Panc1 (cell line): Measurements from ENCODE around the gene ERGIC1. TPM values are rescaled to one million over a fixed set of nuclear protein-coding genes. Genes with fewer than 3 reads are reported as not detected.

Experiments
- ATAC-seq: fragments of 200-7000 bp; cut with Tn5 transposase; 2 replicates; pipeline ENCODE4 v1.9.1; 2020; ENCODE audit warnings: mild to moderate bottlenecking, moderate library complexity
- BruUV-seq: library from RNA; stranded (reverse); fragments of 400-500 nt; replicated peaks from 2 replicates; lab custom pipeline; 2021; lab: Mats Ljungman, UMichigan
- CTCF ChIA-PET: fragments of 300-600 bp; sonication (Branson Sonifier 250); formaldehyde crosslinking; loops from one replicate; lab custom pipeline; 2022; ENCODE audit warnings: antibody characterized with exemption; lab: Charles Lee
- POLR2A ChIA-PET: fragments of 300-600 bp; sonication (Branson Sonifier 250); formaldehyde crosslinking; loops from one replicate; lab custom pipeline; 2022; ENCODE audit warnings: antibody characterized with exemption; lab: Charles Lee
- DNase-seq: peaks from one replicate; pipeline ENCODE4 v3.0.0-alpha.2; 2010; ENCODE audit warnings: low read depth, low spot score
- H3K27ac ChIP-seq: 2 replicates; pipeline ENCODE4 v1.5.1; 2011; ENCODE audit warnings: mild to moderate bottlenecking, low read length, inconsistent platforms
- H3K27me3 ChIP-seq: fragments of 200-500 bp; sonication (Bioruptor generic); 2 replicates; pipeline ENCODE4 v1.6.0; 2014; ENCODE audit warnings: low read length, inconsistent platforms; ENCODE audit not compliant: control insufficient read depth, insufficient read depth
- H3K36me3 ChIP-seq: fragments of 200-500 bp; sonication (Bioruptor generic); 2 replicates; pipeline ENCODE4 v1.5.1; 2014; ENCODE audit warnings: inconsistent platforms, mild to moderate bottlenecking, low read length, moderate library complexity; ENCODE audit not compliant: control insufficient read depth, insufficient read depth
- H3K4me1 ChIP-seq: 2 replicates; pipeline ENCODE4 v1.5.1; 2011; ENCODE audit warnings: inconsistent platforms, mild to moderate bottlenecking, low read length, moderate library complexity; ENCODE audit not compliant: control insufficient read depth, insufficient read depth
- H3K4me3 ChIP-seq, 2 experiments: 2 replicates each; pipeline ENCODE4 v1.5.1; 2011 to 2012; ENCODE audit warnings: low read depth in 2 of 2, low read length in 2 of 2, mild to moderate bottlenecking in 2 of 2, inconsistent platforms in 1 of 2, moderate library complexity in 1 of 2
- H3K9me3 ChIP-seq: fragments of 200-500 bp; sonication (Bioruptor generic); 2 replicates; pipeline ENCODE4 v1.5.1; 2014; ENCODE audit warnings: low read depth, mild to moderate bottlenecking, inconsistent platforms, low read length, moderate library complexity; ENCODE audit not compliant: control insufficient read depth, insufficient read depth
- POLR2AphosphoS5 ChIP-seq: IDR thresholded peaks from 2 replicates; pipeline ENCODE4 v1.6.1; 2012; ENCODE audit warnings: mild to moderate bottlenecking, low read depth, low read length, moderate library complexity
- REST ChIP-seq, 2 experiments: IDR thresholded peaks; 2 replicates each; pipeline ENCODE4 v1.6.1; 2011 to 2012; ENCODE audit warnings: low read depth in 2 of 2, control low read depth in 1 of 2, low read length in 1 of 2, mild to moderate bottlenecking in 1 of 2, moderate library complexity in 1 of 2; ENCODE audit not compliant: insufficient read depth in 1 of 2
- SIN3A ChIP-seq: IDR thresholded peaks from 2 replicates; pipeline ENCODE4 v1.6.1; 2012; ENCODE audit warnings: low read depth, mild to moderate bottlenecking, low read length, moderate library complexity, borderline replicate concordance; ENCODE audit not compliant: insufficient read depth
- TCF7L2 ChIP-seq: IDR thresholded peaks from 2 replicates; pipeline ENCODE4 v1.6.1; 2011; ENCODE audit warnings: mild to moderate bottlenecking, low read depth, low read length, inconsistent platforms
- in situ Hi-C: cut with HindIII; loops from 2 replicates; pipeline ENCODE4 v1.10.0; 2016; ENCODE audit warnings: low sequenced_read_pairs, low pct_unique_long_range_greater_than_20kb
- intact Hi-C: fragments of 100-400 bp; cut with micrococcal nuclease; formaldehyde crosslinking; loops from one replicate; pipeline ENCODE4 v1.10.0; 2022; ENCODE audit not compliant: unreplicated experiment
- total RNA-seq: library from RNA; stranded (reverse); gene quantifications from one replicate; pipeline ENCODE4 v1.2.1, GENCODE V29; 2021; ENCODE audit not compliant: unreplicated experiment
- TF ChIP-seq, protein P1 (sequence below): fragments of 450-650 bp; IDR thresholded peaks from 2 replicates; pipeline ENCODE4 v1.5.1; 2017; ENCODE audit warnings: mild to moderate bottlenecking

Gene ERGIC1
- total RNA-seq, 1 experiment from 2014 or later: 206 TPM

GRCh38 chr5:172797771-172798191 is 36.3 kb upstream of the ERGIC1 start:
- Histone ChIP-seq H3K27me3 (no peaks in the 10 kb centered on the region), H3K27ac (peak overlapping the region; percentile 55), H3K4me3 (no peak overlapping the region), H3K9me3 (no peaks in the 10 kb centered on the region), H3K4me1 (peaks cover 32% of the 10 kb centered on the region), H3K36me3 (no peaks in the 10 kb centered on the region)
- TF ChIP-seq REST (IDR thresholded peaks at IDR 0.05; ENCODE audit: insufficient read depth in 1 of 2, low read depth in 2 of 2, low read length in 1 of 2): no peak
- no peak for TF ChIP-seq SIN3A
- no peak for TF ChIP-seq POLR2AphosphoS5
- TF ChIP-seq TCF7L2: no peak
- TF ChIP-seq, protein P1, sequence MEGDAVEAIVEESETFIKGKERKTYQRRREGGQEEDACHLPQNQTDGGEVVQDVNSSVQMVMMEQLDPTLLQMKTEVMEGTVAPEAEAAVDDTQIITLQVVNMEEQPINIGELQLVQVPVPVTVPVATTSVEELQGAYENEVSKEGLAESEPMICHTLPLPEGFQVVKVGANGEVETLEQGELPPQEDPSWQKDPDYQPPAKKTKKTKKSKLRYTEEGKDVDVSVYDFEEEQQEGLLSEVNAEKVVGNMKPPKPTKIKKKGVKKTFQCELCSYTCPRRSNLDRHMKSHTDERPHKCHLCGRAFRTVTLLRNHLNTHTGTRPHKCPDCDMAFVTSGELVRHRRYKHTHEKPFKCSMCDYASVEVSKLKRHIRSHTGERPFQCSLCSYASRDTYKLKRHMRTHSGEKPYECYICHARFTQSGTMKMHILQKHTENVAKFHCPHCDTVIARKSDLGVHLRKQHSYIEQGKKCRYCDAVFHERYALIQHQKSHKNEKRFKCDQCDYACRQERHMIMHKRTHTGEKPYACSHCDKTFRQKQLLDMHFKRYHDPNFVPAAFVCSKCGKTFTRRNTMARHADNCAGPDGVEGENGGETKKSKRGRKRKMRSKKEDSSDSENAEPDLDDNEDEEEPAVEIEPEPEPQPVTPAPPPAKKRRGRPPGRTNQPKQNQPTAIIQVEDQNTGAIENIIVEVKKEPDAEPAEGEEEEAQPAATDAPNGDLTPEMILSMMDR: no peak
- intact Hi-C loops: no loop called here
- no TSS peak for BruUV-seq
- ChIA-PET CTCF (no interaction called here), POLR2A (interaction anchor here (0.9 kb wide), 1 partner anchor 26 kb away, joined by 4 read pairs; no protein-coding TSS in a partner anchor)
- ATAC-seq: no peak
- in situ Hi-C loops: no loop called here
- DNase-seq: no peak

DNA sequence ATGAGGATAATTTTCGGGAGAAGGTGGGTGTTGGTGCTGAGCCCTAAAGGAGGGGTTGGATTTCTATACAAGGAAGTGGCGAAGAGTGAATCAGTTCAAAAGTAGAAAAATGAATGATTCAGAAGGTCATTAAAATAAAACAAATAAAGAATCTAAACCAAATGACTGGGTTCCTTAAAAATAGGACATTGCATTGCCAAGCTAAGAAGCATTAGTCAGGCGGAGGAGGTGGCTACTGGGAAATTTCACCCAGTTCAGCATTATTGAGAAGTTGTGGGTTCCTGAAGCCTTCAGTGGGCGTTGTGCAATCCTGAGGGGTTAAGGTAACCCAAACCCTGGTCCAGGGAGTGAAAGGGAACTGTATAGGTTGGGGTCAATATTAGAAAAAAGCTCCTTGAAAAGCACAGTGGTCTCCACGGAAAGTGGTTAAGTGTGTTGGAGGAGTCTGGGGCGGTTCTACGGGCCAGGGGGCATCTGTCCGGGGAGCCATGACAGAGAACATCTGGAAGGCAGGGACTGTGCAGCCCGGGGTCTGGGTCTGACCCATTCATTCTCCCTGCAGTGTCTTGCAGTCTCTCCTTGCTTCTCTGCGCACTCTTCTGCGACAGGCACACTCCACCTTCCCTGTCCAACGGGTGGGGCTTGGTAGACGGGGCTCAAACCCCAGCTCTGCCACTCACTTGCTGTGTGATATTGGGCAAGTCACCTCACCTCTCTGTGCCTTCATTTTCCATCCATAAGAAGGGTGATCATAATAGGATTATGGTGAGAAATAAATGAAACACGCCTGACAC is 35.4 kb upstream of the ERGIC1 start:
- H3K4me3 ChIP-seq: no peak overlapping the region
- H3K27ac ChIP-seq: peak overlapping the region; percentile 62
- ChIA-PET POLR2A (interaction anchor here (0.6 kb wide), 1 partner anchor 9 kb away, joined by 6 read pairs; no protein-coding TSS in a partner anchor), CTCF (no interaction called here)
- BruUV-seq: no TSS peak
- H3K36me3 ChIP-seq: no peaks in the 10 kb centered on the region
- in situ Hi-C loops (no loop called here), intact Hi-C loops (no loop called here)
- peaks cover 32% of the 10 kb centered on the region for H3K4me1 ChIP-seq
- TF ChIP-seq, protein P1: no peak
- no peak for TF ChIP-seq REST (IDR thresholded peaks at IDR 0.05; ENCODE audit: insufficient read depth in 1 of 2, low read depth in 2 of 2, low read length in 1 of 2)
- TF ChIP-seq SIN3A: no peak
- TF ChIP-seq TCF7L2: no peak
- TF ChIP-seq POLR2AphosphoS5: no peak
- ATAC-seq (peak; percentile 31; the same call in 1 of the 2 replicates), DNase-seq (no peak)
- no peaks in the 10 kb centered on the region for H3K27me3 ChIP-seq
- H3K9me3 ChIP-seq: no peaks in the 10 kb centered on the region
